A549 (cell line): ENCODE measurements around the gene LAMC3. TPM values are rescaled to one million over a fixed set of nuclear protein-coding genes. Genes with fewer than 3 reads are reported as not detected.
"Not testable (repeated sequence)": the region's sequence is repeated elsewhere in the genome, so short reads cannot be mapped to it uniquely, and the experiment has no call there.

Experiments used
- ATAC-seq, 2 experiments: fragments of 200-7000 bp in 1 of 2; fragments of >200 bp in 1 of 2; cut with Nextera tagmentation in 1 of 2; cut with Tn5 transposase in 1 of 2; 3 replicates each; pipeline versions ENCODE4 v1.8.0 to v1.9.1; 2018 to 2020; ENCODE audit warnings: mild to moderate bottlenecking in 1 of 2, moderate library complexity in 1 of 2
- CTCF ChIA-PET: fragments of 300-600 bp; sonication (Branson Sonifier 250); formaldehyde crosslinking; extraction: SDS; loops from one replicate; lab custom pipeline; 2021; ENCODE audit warnings: antibody characterized with exemption, inconsistent platforms; lab: Yijun Ruan, JAX
- POLR2A ChIA-PET: fragments of 350-600 bp; formaldehyde crosslinking; extraction: SDS; loops from one replicate; lab custom pipeline; 2021; ENCODE audit warnings: antibody characterized with exemption, inconsistent platforms; lab: Yijun Ruan, JAX
- DNase-seq, 2 experiments: peaks; one replicate each; pipeline versions ENCODE4 v3.0.0 to v3.0.0-alpha.2; 2011 to 2016; ENCODE audit warnings: low read depth in 1 of 2, low spot score in 1 of 2
- FAIRE-seq: peaks from 2 replicates; lab custom pipeline; 2011; peaks lifted over from hg19 to GRCh38; lab: Jason Lieb, UNC
- H3K27ac ChIP-seq, 2 experiments: fragments of >200 bp; sonication (Bioruptor Twin); formaldehyde crosslinking; 3 replicates each; pipeline ENCODE4 v1.5.1; 2016 to 2017
- H3K4me1 ChIP-seq: fragments of >200 bp; sonication (Bioruptor Twin); formaldehyde crosslinking; 3 replicates; pipeline ENCODE4 v1.6.1; 2016
- H3K4me2 ChIP-seq: fragments of >200 bp; sonication (Bioruptor Twin); formaldehyde crosslinking; 3 replicates; pipeline ENCODE4 v1.6.1; 2016
- H3K4me3 ChIP-seq: fragments of >200 bp; sonication (Bioruptor Twin); formaldehyde crosslinking; 3 replicates; pipeline ENCODE4 v1.5.1; 2016
- H3K9me3 ChIP-seq: fragments of >200 bp; sonication (Bioruptor Twin); formaldehyde crosslinking; 3 replicates; pipeline ENCODE4 v1.6.1; 2016
- BHLHE40 ChIP-seq: IDR thresholded peaks from 2 replicates; pipeline ENCODE4 v1.6.1; 2012; ENCODE audit warnings: low read depth, low read length, inconsistent platforms
- CBX2 ChIP-seq: fragments of 200-600 bp; sonication (generic); IDR thresholded peaks from 2 replicates; pipeline ENCODE4 v1.6.1; 2016; ENCODE audit warnings: low read depth, mild to moderate bottlenecking, borderline replicate concordance
- CEBPB ChIP-seq, 2 experiments: fragments of >200 bp in 1 of 2; sonication (Bioruptor Twin) in 1 of 2; formaldehyde crosslinking in 1 of 2; IDR thresholded peaks; 2 replicates each; pipeline ENCODE4 v1.6.1; 2012 to 2016
- CHD2 ChIP-seq: fragments of 150-350 bp; IDR thresholded peaks from 2 replicates; pipeline ENCODE4 v1.6.1; 2014; ENCODE audit warnings: low read length; ENCODE audit not compliant: partially characterized antibody
- ESRRA ChIP-seq: fragments of 150-350 bp; IDR thresholded peaks from 2 replicates; pipeline ENCODE4 v1.6.1; 2014; ENCODE audit warnings: mild to moderate bottlenecking, low read length, borderline replicate concordance
- FOSL2 ChIP-seq, 2 experiments: fragments of 450-650 bp in 1 of 2; fragments of >200 bp in 1 of 2; sonication (Bioruptor Twin) in 1 of 2; formaldehyde crosslinking; IDR thresholded peaks; 2 replicates each; pipeline versions ENCODE4 v1.5.0 to v1.6.1; 2016 to 2020; ENCODE audit warnings: mild to moderate bottlenecking in 1 of 2, moderate library complexity in 1 of 2
- HDAC2 ChIP-seq: fragments of 200-600 bp; sonication (generic); IDR thresholded peaks from 2 replicates; pipeline ENCODE4 v1.6.1; 2016
- HES2 ChIP-seq: fragments of >200 bp; sonication (Bioruptor Twin); formaldehyde crosslinking; IDR thresholded peaks from 2 replicates; pipeline ENCODE4 v1.6.1; 2016
- HOXA7 ChIP-seq: fragments of 250-450 bp; sonication (Bioruptor Pico); IDR thresholded peaks from 2 replicates; pipeline ENCODE4 v1.5.0; 2020; ENCODE audit warnings: mild to moderate bottlenecking, moderate library complexity
- JUN ChIP-seq, 2 experiments: fragments of >200 bp; sonication (Bioruptor Twin); formaldehyde crosslinking; IDR thresholded peaks; 2 replicates in 1 of 2; 3 replicates in 1 of 2; pipeline ENCODE4 v1.6.1; 2016 to 2017
- KDM5A ChIP-seq: fragments of 200-600 bp; sonication (generic); IDR thresholded peaks from 2 replicates; pipeline ENCODE4 v1.6.1; 2016; ENCODE audit warnings: antibody characterized with exemption, mild to moderate bottlenecking
- MAFK ChIP-seq: fragments of 450-650 bp; IDR thresholded peaks from 2 replicates; pipeline ENCODE4 v1.6.1; 2014; ENCODE audit not compliant: partially characterized antibody
- MAX ChIP-seq: IDR thresholded peaks from 2 replicates; pipeline ENCODE4 v1.6.1; 2012
- MAZ ChIP-seq: fragments of 150-350 bp; IDR thresholded peaks from 2 replicates; pipeline ENCODE4 v1.6.1; 2014; ENCODE audit warnings: antibody characterized with exemption, low read depth, low read length, borderline replicate concordance
- NFE2L2 ChIP-seq: fragments of 150-350 bp; conservative IDR thresholded peaks from 2 replicates; pipeline ENCODE4 v1.6.1; 2014; ENCODE audit warnings: low read length
- NPAS2 ChIP-seq: fragments of 250-450 bp; sonication (Bioruptor Pico); IDR thresholded peaks from 2 replicates; pipeline ENCODE4 v1.8.0; 2022; ENCODE audit warnings: mild to moderate bottlenecking, moderate library complexity, borderline replicate concordance
- PBX3 ChIP-seq: IDR thresholded peaks from 2 replicates; pipeline ENCODE4 v1.6.1; 2012
- REST ChIP-seq: fragments of 200-600 bp; sonication (generic); IDR thresholded peaks from 2 replicates; pipeline ENCODE4 v1.6.1; 2016; ENCODE audit warnings: antibody characterized with exemption, mild to moderate bottlenecking, moderate library complexity
- SMC3 ChIP-seq: fragments of >200 bp; sonication (Bioruptor Twin); formaldehyde crosslinking; IDR thresholded peaks from 3 replicates; pipeline ENCODE4 v1.6.1; 2018; ENCODE audit warnings: inconsistent platforms
- TFCP2L1 ChIP-seq: fragments of 250-450 bp; sonication (Bioruptor Pico); IDR thresholded peaks from 2 replicates; pipeline ENCODE4 v1.5.0; 2021; ENCODE audit warnings: mild to moderate bottlenecking
- TP53 ChIP-seq: fragments of 250-450 bp; sonication (Bioruptor Pico); IDR thresholded peaks from 2 replicates; pipeline ENCODE4 v1.5.0; 2021; ENCODE audit warnings: mild to moderate bottlenecking, moderate library complexity
- ZC3H11A ChIP-seq: fragments of 450-650 bp; IDR thresholded peaks from 2 replicates; pipeline ENCODE4 v1.6.1; 2014; ENCODE audit warnings: antibody characterized with exemption, mild to moderate bottlenecking
- ZNF302 ChIP-seq: fragments of 250-450 bp; sonication (Bioruptor Pico); IDR thresholded peaks from 2 replicates; pipeline ENCODE4 v1.9.0; 2021; ENCODE audit warnings: inconsistent platforms, mild to moderate bottlenecking, moderate library complexity
- WGBS: methylation state at CpG from one replicate; pipeline ENCODE4 v1.1.6; 2017; ENCODE audit errors: missing lambda C conversion rate; 5-methylcytosine and 5-hydroxymethylcytosine counted together
- polyA plus RNA-seq, 4 experiments: library from polyadenylated mRNA; depleted of rRNA in 3 of 4; stranded (reverse); fragments of >200 nt; fragmentation: RNase III in 1 of 4; extraction: RNeasy Plus Mini Kit Qiagen cat#74134 plus additional on column Dnase treatment in 1 of 4; gene quantifications; 2 replicates in 3 of 4; 3 replicates in 1 of 4; pipeline ENCODE4 v1.2.3, GENCODE V29; 2011 to 2017
- TF ChIP-seq, protein P1 (sequence below): fragments of 250-450 bp; sonication (Bioruptor Pico); IDR thresholded peaks from 2 replicates; pipeline ENCODE4 v1.5.0; 2020; ENCODE audit warnings: low read depth, mild to moderate bottlenecking, moderate library complexity

The LAMC3 gene
- polyA plus RNA-seq, 2 of the 4 experiments (the other 2 are of a cell fraction): 1.0 to 1.5 TPM

DNA sequence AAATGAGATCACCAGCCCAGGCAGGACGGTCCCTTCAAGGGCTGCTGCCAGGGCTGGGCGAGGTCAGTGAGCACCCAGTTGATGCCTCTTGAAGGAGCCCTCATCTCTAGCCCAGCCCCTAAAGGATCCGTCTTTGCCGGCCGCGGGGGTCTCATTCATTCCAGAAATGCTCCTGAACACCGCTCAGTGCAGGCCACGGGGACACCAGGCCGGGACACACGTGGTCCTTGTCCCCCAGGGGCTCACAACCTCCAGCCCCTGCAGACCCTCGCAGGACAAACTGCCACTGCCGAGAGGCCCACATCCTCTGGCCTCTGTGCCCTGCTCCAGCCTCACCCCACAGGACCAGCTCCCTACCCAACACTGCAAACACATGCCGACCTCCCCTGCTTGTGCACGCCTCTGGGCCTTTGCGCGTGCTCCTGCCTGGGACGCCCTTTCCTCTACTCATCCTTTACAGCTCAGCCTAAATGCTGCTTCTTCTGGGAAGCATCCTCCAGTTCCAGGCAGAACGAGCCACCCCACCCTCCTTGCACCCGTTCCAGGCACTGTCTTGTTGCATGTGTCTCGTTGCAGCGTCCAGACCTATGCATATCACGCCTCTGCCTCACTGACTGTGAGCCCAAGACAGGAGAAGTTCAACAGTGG, 10.3 kb upstream of the LAMC3 start:
- WGBS: 35% methylated on average over 21 of the region's 22 CpGs
- DNase-seq: no peak
- TF ChIP-seq NPAS2 (CRISPR knock-in tag) (no peak), HES2 (no peak), ESRRA (no peak), HDAC2 (no peak), SMC3 (no peak), CEBPB (IDR thresholded peaks at IDR 0.05) (no peak), ZC3H11A (no peak), MAZ (no peak), ZNF302 (no peak), JUN (IDR thresholded peaks at IDR 0.05) (no peak), KDM5A (no peak), FOSL2 (IDR thresholded peaks at IDR 0.05) (no peak), FOSL2 (CRISPR knock-in tag; IDR thresholded peaks at IDR 0.05) (no peak), BHLHE40 (no peak), TP53 (CRISPR knock-in tag) (no peak), PBX3 (no peak), REST (no peak)
- TF ChIP-seq, protein P1, sequence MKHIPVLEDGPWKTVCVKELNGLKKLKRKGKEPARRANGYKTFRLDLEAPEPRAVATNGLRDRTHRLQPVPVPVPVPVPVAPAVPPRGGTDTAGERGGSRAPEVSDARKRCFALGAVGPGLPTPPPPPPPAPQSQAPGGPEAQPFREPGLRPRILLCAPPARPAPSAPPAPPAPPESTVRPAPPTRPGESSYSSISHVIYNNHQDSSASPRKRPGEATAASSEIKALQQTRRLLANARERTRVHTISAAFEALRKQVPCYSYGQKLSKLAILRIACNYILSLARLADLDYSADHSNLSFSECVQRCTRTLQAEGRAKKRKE (CRISPR knock-in tag): no peak
- TF ChIP-seq, all 56 proteins: peak for 0
- ATAC-seq (peak; percentile 21 to 43; a peak in 3 of 6 replicates), FAIRE-seq (no peak)
- CTCF ChIA-PET: interaction anchor here (0.6 to 19.3 kb wide), 73 partner anchors 11 to 538 kb away, joined by 3 to 286 read pairs (median 6); partner anchors contain the start of genes FIBCD1, LAMC3 and QRFP
- H3K4me2 ChIP-seq: peak overlapping the region; percentile 45; the same call in 2 of the 3 replicates
- H3K27ac ChIP-seq: no peak overlapping the region
- no peak overlapping the region for H3K4me3 ChIP-seq
- H3K4me1 ChIP-seq: peaks cover 26% of the 10 kb centered on the region
- POLR2A ChIA-PET: no interaction called here
- H3K9me3 ChIP-seq: no peaks in the 10 kb centered on the region

DNA sequence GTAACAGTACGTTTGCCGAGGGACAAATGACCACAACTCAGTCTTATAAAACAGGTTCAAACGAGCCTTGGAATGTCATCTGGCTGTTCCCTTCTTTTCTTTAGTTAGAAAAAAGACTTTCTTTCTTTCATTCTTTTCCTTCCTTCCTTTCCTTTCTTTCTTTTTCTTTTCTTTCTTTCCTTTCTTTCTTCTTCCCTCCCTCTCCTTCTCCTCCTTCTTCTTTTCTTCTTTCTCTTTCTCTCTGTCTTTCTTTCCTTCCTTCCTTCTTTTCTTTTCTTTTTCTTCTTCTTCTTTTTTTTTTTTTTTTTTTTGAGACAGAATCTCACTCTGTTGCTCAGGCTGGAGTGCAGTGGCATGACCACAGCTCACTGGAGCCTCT, 9.7 kb upstream of the LAMC3 start:
- CTCF ChIA-PET: interaction anchor here (1.0 to 19.3 kb wide), 33 partner anchors 10 to 539 kb away, joined by 3 to 286 read pairs (median 16); partner anchors contain the start of genes FIBCD1 and LAMC3
- Histone ChIP-seq H3K4me1 (peaks cover 25% of the 10 kb centered on the region), H3K9me3 (no peaks in the 10 kb centered on the region), H3K27ac (no peak overlapping the region), H3K4me2 (no peak overlapping the region), H3K4me3 (no peak overlapping the region)
- WGBS: 52% methylated on average over 3 of the region's 3 CpGs
- ATAC-seq (no peak), DNase-seq (no peak), FAIRE-seq (no peak)
- POLR2A ChIA-PET: no interaction called here
- no peak for TF ChIP-seq CBX2
- TF ChIP-seq TFCP2L1 (CRISPR knock-in tag): no peak
- no peak for TF ChIP-seq CEBPB (IDR thresholded peaks at IDR 0.05)
- no peak for TF ChIP-seq MAX
- TF ChIP-seq MAFK: no peak
- no peak for TF ChIP-seq NFE2L2
- no peak for TF ChIP-seq KDM5A
- no peak for TF ChIP-seq HOXA7 (CRISPR knock-in tag)
- TF ChIP-seq CHD2: no peak

DNA sequence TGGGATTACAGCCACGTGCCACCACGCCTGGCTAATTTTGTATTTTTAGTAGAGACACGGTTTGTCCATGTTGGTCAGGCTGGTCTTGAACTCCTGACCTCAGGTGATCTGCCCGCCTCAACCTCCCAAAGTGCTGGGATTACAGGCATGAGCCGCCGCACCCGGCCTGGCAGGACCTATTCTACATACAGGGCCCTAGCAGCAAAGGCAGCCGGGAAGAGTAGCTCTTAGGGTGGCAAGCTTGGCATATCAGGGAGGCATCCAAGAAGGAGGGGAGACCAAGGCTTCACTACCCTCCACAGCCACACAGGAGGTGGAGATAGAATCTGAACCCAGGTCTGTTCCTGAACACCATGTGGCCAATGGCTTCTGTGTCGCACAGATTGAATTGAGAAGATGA, 8.4 kb upstream of the LAMC3 start:
- WGBS: 67% methylated on average over 8 of the region's 9 CpGs
- H3K27ac ChIP-seq, FAIRE-seq, H3K4me2 ChIP-seq, ATAC-seq, DNase-seq, H3K9me3 ChIP-seq, POLR2A ChIA-PET, H3K4me3 ChIP-seq: not testable (repeated sequence)
- peaks cover 13% of the 10 kb centered on the region for H3K4me1 ChIP-seq
- CTCF ChIA-PET: interaction anchor here (0.6 to 19.3 kb wide), 17 partner anchors 14 to 300 kb away, joined by 3 to 286 read pairs (median 21); partner anchors contain the start of gene FIBCD1
